ENCODE measurements around the gene HTR2C. TPM values are rescaled to one million over a fixed set of nuclear protein-coding genes. Genes with fewer than 3 reads are reported as not detected.

HTR2C gene
- total RNA-seq, 1 experiment from 2014 or later, result 1.7 TPM

DNA sequence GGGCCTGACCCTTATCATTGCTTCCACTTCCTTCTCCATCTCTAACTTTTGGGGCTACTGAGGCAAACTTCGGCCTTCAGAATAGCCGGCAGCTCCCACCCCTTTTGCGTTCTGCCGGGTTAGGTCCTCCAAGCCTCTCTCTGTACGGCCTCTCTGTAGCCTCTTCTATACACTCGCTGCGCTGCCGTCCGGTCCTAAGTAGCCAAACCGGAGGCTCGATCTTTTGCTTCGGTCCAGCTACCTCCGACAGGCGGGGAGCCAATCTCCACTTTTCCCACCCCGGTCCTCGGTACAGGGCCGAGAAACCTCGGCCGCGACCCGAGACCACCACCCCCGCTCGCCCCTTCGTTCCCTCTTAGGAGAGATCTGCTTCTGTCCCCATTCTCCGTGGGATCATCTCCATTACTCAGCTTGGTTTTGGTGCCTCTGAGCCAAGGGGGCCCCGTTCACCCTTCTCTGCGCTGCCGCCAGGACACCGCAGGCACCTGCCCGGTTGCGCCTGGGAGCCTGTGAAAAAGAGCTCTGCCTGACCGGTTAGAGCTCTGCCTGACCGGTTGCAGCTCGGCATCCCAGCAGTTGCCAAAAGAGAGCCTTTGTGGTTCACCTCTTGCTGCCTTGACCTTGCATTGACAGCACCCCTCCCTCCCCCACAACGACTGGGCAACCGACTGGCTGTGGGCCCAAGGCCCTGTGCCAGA lies 1.0 kb upstream of the HTR2C start:
- ATAC-seq, result peak; percentile 10
- ChIA-PET CTCF (interaction anchor here (0.6 to 0.9 kb wide), 4 partner anchors 27 to 507 kb away, joined by 3 to 4 read pairs (median 3); no protein-coding TSS in a partner anchor), POLR2A (interaction anchor here (0.5 kb wide), 1 partner anchor 559 kb away, joined by 3 read pairs; no protein-coding TSS in a partner anchor)
- peak; percentile 42 for DNase-seq (ENCODE audit: low spot score)
- Mint-ChIP-seq H3K4me1 (peaks cover 45% of the 10 kb centered on the region), H3K27me3 (ENCODE audit: low read depth) (peaks cover 72% of the 10 kb centered on the region), H3K4me3 (peak overlapping the region; percentile 76), H3K36me3 (no peaks in the 10 kb centered on the region), H3K9me3 (no peaks in the 10 kb centered on the region), H3K27ac (no peak overlapping the region)
- TF ChIP-seq, protein P1, sequence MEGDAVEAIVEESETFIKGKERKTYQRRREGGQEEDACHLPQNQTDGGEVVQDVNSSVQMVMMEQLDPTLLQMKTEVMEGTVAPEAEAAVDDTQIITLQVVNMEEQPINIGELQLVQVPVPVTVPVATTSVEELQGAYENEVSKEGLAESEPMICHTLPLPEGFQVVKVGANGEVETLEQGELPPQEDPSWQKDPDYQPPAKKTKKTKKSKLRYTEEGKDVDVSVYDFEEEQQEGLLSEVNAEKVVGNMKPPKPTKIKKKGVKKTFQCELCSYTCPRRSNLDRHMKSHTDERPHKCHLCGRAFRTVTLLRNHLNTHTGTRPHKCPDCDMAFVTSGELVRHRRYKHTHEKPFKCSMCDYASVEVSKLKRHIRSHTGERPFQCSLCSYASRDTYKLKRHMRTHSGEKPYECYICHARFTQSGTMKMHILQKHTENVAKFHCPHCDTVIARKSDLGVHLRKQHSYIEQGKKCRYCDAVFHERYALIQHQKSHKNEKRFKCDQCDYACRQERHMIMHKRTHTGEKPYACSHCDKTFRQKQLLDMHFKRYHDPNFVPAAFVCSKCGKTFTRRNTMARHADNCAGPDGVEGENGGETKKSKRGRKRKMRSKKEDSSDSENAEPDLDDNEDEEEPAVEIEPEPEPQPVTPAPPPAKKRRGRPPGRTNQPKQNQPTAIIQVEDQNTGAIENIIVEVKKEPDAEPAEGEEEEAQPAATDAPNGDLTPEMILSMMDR (IDR thresholded peaks at IDR 0.05), result no peak
- TF ChIP-seq, protein P2, sequence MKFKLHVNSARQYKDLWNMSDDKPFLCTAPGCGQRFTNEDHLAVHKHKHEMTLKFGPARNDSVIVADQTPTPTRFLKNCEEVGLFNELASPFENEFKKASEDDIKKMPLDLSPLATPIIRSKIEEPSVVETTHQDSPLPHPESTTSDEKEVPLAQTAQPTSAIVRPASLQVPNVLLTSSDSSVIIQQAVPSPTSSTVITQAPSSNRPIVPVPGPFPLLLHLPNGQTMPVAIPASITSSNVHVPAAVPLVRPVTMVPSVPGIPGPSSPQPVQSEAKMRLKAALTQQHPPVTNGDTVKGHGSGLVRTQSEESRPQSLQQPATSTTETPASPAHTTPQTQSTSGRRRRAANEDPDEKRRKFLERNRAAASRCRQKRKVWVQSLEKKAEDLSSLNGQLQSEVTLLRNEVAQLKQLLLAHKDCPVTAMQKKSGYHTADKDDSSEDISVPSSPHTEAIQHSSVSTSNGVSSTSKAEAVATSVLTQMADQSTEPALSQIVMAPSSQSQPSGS (CRISPR knock-in tag; IDR thresholded peaks at IDR 0.05; ENCODE audit: borderline replicate concordance, low read depth), result no peak
- TF ChIP-seq, protein P3, sequence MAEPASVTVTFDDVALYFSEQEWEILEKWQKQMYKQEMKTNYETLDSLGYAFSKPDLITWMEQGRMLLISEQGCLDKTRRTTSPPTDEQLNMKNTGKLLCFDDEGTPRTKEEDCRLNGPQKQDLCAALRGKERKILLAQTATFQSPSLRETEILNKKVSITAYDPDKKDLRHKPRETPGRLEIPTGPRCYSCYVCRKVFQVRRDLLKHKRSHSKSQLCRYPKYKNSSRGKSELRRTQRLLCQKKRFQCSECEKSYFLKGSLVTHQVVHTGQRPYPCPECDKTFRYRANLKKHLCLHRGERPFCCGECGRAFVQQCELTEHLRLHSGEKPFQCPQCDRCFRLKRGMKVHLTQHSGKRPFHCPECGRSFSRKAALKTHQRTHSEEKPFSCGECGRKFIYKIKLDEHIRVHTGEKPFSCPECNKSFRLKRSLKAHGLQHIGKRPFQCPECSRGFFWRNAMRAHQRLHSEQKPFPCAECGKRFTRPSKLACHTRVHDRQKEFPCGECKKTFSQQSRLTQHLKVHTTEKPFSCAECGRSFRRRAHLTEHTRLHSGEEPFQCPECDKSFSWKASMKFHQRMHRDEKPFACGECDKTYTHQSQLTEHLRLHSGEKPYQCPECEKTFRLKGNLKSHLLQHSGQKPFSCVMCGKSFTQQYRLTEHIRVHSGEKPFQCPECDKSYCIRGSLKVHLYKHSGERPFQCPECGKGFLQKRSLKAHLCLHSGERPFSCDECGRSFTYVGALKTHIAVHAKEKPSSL (CRISPR knock-in tag; conservative IDR thresholded peaks at IDR 0.05), result 0 out of 2 replicates have a peak, but pooled peaks have one; percentile 56
- TF ChIP-seq ESRRA (CRISPR knock-in tag; IDR thresholded peaks at IDR 0.05; ENCODE audit: borderline replicate concordance) (no peak), FOXK1 (CRISPR knock-in tag; IDR thresholded peaks at IDR 0.05) (0 out of 2 replicates have a peak, but pooled peaks have one; percentile 15), SMAD4 (CRISPR knock-in tag; IDR thresholded peaks at IDR 0.05) (no peak)
- TF ChIP-seq, protein P4, sequence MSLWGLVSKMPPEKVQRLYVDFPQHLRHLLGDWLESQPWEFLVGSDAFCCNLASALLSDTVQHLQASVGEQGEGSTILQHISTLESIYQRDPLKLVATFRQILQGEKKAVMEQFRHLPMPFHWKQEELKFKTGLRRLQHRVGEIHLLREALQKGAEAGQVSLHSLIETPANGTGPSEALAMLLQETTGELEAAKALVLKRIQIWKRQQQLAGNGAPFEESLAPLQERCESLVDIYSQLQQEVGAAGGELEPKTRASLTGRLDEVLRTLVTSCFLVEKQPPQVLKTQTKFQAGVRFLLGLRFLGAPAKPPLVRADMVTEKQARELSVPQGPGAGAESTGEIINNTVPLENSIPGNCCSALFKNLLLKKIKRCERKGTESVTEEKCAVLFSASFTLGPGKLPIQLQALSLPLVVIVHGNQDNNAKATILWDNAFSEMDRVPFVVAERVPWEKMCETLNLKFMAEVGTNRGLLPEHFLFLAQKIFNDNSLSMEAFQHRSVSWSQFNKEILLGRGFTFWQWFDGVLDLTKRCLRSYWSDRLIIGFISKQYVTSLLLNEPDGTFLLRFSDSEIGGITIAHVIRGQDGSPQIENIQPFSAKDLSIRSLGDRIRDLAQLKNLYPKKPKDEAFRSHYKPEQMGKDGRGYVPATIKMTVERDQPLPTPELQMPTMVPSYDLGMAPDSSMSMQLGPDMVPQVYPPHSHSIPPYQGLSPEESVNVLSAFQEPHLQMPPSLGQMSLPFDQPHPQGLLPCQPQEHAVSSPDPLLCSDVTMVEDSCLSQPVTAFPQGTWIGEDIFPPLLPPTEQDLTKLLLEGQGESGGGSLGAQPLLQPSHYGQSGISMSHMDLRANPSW (CRISPR knock-in tag; conservative IDR thresholded peaks at IDR 0.05; ENCODE audit: low read depth), result no peak

DNA sequence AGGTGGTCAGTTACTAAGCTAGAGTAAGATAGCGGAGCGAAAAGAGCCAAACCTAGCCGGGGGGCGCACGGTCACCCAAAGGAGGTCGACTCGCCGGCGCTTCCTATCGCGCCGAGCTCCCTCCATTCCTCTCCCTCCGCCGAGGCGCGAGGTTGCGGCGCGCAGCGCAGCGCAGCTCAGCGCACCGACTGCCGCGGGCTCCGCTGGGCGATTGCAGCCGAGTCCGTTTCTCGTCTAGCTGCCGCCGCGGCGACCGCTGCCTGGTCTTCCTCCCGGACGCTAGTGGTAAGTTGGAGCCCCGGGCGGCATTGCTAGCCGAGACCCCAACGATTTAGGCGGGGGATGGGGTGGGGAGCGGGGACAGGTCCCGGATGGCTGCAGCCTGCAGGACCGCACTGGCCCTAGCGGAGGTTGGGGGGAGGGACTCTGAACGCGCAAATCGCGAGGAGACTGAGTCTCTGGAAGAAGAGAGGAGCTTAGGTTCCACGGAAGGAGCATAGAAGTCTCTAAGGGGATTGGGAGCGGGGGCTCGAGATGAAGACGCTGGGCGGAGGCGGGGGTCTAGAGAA lies 573 bp downstream of the HTR2C start:
- peak overlapping the region; percentile 89 for H3K27ac Mint-ChIP-seq
- peak overlapping the region; percentile 76 for H3K4me3 Mint-ChIP-seq
- peaks cover 48% of the 10 kb centered on the region for H3K4me1 Mint-ChIP-seq
- H3K36me3 Mint-ChIP-seq, result no peaks in the 10 kb centered on the region; the same call in 1 of the 2 replicates
- ATAC-seq (peak; percentile 49), DNase-seq (ENCODE audit: low spot score) (peak; percentile 66)
- CTCF ChIA-PET, result interaction anchor here (1.1 to 1.8 kb wide), 2 partner anchors 375 to 528 kb away, joined by 3 to 5 read pairs; no protein-coding TSS in a partner anchor
- H3K9me3 Mint-ChIP-seq, result no peaks in the 10 kb centered on the region
- POLR2A ChIA-PET, result interaction anchor here (1.0 kb wide), 1 partner anchor 15 kb away, joined by 3 read pairs; no protein-coding TSS in a partner anchor
- peaks cover 65% of the 10 kb centered on the region for H3K27me3 Mint-ChIP-seq (ENCODE audit: low read depth)
- TF ChIP-seq, protein P5, sequence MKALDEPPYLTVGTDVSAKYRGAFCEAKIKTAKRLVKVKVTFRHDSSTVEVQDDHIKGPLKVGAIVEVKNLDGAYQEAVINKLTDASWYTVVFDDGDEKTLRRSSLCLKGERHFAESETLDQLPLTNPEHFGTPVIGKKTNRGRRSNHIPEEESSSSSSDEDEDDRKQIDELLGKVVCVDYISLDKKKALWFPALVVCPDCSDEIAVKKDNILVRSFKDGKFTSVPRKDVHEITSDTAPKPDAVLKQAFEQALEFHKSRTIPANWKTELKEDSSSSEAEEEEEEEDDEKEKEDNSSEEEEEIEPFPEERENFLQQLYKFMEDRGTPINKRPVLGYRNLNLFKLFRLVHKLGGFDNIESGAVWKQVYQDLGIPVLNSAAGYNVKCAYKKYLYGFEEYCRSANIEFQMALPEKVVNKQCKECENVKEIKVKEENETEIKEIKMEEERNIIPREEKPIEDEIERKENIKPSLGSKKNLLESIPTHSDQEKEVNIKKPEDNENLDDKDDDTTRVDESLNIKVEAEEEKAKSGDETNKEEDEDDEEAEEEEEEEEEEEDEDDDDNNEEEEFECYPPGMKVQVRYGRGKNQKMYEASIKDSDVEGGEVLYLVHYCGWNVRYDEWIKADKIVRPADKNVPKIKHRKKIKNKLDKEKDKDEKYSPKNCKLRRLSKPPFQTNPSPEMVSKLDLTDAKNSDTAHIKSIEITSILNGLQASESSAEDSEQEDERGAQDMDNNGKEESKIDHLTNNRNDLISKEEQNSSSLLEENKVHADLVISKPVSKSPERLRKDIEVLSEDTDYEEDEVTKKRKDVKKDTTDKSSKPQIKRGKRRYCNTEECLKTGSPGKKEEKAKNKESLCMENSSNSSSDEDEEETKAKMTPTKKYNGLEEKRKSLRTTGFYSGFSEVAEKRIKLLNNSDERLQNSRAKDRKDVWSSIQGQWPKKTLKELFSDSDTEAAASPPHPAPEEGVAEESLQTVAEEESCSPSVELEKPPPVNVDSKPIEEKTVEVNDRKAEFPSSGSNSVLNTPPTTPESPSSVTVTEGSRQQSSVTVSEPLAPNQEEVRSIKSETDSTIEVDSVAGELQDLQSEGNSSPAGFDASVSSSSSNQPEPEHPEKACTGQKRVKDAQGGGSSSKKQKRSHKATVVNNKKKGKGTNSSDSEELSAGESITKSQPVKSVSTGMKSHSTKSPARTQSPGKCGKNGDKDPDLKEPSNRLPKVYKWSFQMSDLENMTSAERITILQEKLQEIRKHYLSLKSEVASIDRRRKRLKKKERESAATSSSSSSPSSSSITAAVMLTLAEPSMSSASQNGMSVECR (CRISPR knock-in tag; IDR thresholded peaks at IDR 0.05; ENCODE audit: borderline replicate concordance), result no peak
- TF ChIP-seq CREM (CRISPR knock-in tag; IDR thresholded peaks at IDR 0.05) (no peak), KAT7 (CRISPR knock-in tag; IDR thresholded peaks at IDR 0.05; ENCODE audit: borderline replicate concordance) (no peak), MYBL2 (CRISPR knock-in tag; IDR thresholded peaks at IDR 0.05) (no peak), GABPB1 (CRISPR knock-in tag; IDR thresholded peaks at IDR 0.05) (no peak), TEAD4 (CRISPR knock-in tag; IDR thresholded peaks at IDR 0.05) (no peak), ZNF263 (CRISPR knock-in tag; IDR thresholded peaks at IDR 0.05; ENCODE audit: low read depth) (no peak), FOXP1 (CRISPR knock-in tag; IDR thresholded peaks at IDR 0.05; ENCODE audit: borderline replicate concordance) (no peak), ZNF232 (CRISPR knock-in tag; IDR thresholded peaks at IDR 0.05) (no peak)
- TF ChIP-seq, protein P6, sequence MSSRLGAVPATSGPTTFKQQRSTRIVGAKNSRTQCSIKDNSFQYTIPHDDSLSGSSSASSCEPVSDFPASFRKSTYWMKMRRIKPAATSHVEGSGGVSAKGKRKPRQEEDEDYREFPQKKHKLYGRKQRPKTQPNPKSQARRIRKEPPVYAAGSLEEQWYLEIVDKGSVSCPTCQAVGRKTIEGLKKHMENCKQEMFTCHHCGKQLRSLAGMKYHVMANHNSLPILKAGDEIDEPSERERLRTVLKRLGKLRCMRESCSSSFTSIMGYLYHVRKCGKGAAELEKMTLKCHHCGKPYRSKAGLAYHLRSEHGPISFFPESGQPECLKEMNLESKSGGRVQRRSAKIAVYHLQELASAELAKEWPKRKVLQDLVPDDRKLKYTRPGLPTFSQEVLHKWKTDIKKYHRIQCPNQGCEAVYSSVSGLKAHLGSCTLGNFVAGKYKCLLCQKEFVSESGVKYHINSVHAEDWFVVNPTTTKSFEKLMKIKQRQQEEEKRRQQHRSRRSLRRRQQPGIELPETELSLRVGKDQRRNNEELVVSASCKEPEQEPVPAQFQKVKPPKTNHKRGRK (CRISPR knock-in tag; IDR thresholded peaks at IDR 0.05; ENCODE audit: borderline replicate concordance), result no peak

All from WTC11 (cell line).